HCEC 1CT (cell line): ENCODE data around the gene HERC3.

ENCODE experiments used
- DNase-seq: peaks from one replicate; pipeline ENCODE4 v3.0.0-alpha.2; 2017

Gene HERC3

DNA sequence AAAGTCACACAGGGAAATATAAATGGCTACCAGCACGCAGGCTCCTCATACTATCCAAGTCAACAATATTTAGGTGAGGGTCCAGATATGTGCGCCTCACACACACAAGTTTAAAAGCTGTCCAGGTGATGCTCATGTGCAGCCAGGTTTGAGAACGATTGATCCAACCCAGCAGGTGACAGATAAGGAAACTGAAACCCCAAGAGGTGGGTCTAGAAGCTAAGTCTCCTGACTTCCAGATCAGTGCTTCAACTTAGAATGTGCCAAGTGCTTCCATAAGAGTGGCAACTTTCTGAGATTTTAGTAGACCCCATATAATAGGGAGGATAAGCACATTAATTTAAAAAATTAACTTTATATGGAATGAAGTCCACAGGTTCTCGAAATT, 159.8 kb downstream of the HERC3 start:
- DNase-seq, result no peak

DNA sequence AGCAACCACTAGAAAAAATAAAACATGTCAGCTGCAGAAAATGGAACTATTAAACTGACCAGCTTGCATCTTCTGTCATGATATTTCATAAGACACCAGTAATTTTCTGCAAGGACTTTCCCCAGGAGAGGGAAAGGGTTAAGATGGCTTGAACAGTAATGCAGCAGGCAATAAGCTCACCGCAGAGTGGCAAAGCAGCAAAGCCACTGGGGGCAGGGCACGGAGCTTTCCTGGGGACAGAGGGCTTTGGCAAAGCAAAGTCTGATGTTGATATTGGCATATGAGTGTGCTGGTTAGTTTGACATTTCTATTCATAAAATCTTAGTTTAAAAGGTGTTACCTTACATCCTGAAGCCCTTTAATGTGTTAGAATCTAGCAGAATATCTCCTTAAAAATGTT, 160.5 kb downstream of the HERC3 start:
- no peak for DNase-seq

- no peak for DNase-seq
These were observed 161.6 kb downstream of the HERC3 start for GRCh38 chr4:88753658-88754571.

GRCh38 chr4:88754796-88755195, 162.5 kb downstream of the HERC3 start:
- no peak for DNase-seq

DNA sequence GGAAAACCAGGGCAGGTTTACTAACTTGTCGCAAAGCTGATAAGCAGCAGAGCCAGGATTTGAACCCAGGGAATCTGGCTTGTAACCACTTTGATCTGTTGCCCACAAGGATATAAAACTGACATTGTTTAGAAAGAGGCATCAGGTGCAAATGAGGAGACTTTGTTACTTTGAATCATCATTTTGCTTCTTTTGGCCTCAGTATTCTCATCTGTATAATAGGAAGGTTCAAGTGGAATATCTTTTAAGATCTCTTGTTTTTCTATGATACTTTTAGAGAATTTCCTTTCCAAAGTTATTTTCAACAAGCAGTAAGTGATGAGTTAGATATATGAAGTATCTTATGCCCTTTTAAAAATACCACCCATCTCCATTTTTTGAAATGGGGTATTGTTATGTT, 163.2 kb downstream of the HERC3 start:
- DNase-seq, result no peak

- no peak for DNase-seq
These were observed 163.9 kb downstream of the HERC3 start for GRCh38 chr4:88756149-88756548.

DNA sequence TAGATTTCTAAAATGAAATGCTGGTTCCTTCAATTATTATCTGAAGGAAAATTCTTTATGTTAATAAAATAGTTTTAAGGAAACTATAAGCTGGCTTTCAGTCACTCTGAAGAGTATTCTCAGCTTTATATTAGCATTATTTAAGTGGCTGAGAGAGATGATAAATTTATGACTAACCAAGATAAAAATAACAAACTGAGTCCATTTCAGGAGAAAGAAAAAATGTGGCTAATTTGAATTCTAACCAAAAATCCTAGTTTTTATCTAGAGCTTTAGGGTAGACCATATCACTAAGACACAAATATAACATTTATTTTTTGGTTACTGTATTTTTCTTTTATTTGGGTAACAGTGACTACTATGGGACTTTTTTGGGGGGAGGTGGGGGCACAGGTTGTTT, 164.8 kb downstream of the HERC3 start:
- peak; percentile 5 for DNase-seq

DNA sequence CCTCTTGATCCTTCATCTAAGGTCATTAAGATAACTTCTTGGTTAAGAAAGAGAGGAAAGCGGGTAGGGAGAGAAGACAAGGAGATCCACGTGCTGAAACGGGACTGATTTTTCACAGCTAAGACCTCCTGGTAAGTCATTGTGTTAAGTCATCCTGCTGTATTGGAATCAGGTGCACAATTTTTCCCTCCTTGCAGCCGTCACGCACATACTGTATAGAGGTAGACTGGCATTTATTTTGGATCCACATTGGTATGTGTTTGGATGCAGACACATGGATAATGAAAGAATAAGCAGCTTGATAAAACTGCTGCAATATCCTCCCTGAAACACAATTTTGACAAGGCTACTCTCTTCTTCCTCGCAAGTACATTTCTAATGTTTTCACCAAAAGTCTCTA, 165.5 kb downstream of the HERC3 start:
- no peak for DNase-seq
